Measurements from ENCODE around the gene TRIO. TPM values are rescaled to one million over a fixed set of nuclear protein-coding genes. Genes with fewer than 3 reads are reported as not detected.

Gene TRIO
- total RNA-seq, 1 donor from 2014 or later: 163 TPM

GRCh38 chr5:14475045-14475444, 331.9 kb downstream of the TRIO start:
- Mint-ChIP-seq H3K27ac (no peak overlapping the region), H3K36me3 (ENCODE audit: insufficient read depth) (peaks cover 30% of the 10 kb centered on the region), H3K9me3 (ENCODE audit: low read depth) (no peaks in the 10 kb centered on the region), H3K27me3 (no peaks in the 10 kb centered on the region), H3K4me3 (ENCODE audit: low read depth) (no peak overlapping the region), H3K4me1 (ENCODE audit: low read depth) (no peaks in the 10 kb centered on the region)
- no peak for DNase-seq (ENCODE audit: low spot score, unreplicated experiment)
- TF ChIP-seq, protein P1, sequence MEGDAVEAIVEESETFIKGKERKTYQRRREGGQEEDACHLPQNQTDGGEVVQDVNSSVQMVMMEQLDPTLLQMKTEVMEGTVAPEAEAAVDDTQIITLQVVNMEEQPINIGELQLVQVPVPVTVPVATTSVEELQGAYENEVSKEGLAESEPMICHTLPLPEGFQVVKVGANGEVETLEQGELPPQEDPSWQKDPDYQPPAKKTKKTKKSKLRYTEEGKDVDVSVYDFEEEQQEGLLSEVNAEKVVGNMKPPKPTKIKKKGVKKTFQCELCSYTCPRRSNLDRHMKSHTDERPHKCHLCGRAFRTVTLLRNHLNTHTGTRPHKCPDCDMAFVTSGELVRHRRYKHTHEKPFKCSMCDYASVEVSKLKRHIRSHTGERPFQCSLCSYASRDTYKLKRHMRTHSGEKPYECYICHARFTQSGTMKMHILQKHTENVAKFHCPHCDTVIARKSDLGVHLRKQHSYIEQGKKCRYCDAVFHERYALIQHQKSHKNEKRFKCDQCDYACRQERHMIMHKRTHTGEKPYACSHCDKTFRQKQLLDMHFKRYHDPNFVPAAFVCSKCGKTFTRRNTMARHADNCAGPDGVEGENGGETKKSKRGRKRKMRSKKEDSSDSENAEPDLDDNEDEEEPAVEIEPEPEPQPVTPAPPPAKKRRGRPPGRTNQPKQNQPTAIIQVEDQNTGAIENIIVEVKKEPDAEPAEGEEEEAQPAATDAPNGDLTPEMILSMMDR (IDR thresholded peaks at IDR 0.05; ENCODE audit: unreplicated experiment): no peak

DNA sequence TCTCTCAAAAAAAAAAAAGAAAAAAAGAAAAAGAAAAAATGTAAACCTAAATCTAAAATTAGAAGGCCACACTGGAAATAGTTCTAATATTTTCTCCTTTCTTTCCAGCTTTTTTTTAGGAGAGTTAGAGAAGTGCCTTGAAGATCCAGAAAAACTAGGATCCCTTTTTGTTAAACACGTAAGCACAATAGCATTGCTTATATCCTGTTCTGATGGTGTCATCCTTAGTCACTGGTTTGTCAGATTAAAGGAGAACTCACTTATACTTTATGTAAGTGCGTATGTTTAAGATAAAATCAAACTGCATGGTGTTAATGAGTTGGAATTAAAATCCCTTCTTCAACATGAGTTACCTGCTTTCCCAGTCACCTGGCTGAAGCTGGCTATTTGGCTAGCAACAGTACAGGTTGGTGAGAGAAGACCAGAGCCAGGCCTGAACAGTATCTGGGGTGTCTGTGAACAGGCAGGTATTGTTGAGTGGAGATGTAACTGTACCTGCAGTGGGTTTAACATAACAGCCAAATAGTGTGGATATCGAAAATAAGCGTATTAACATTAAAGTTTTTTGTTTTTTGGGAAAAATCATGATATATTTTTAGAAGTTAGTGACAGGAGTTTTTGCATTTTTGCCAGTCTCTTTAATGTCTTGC, 333.8 kb downstream of the TRIO start:
- Mint-ChIP-seq H3K27ac (no peak overlapping the region), H3K36me3 (ENCODE audit: insufficient read depth) (peaks cover 28% of the 10 kb centered on the region), H3K4me1 (ENCODE audit: low read depth) (peaks cover 2% of the 10 kb centered on the region), H3K9me3 (ENCODE audit: low read depth) (no peaks in the 10 kb centered on the region), H3K27me3 (no peaks in the 10 kb centered on the region), H3K4me3 (ENCODE audit: low read depth) (no peak overlapping the region)
- DNase-seq (ENCODE audit: low spot score, unreplicated experiment): no peak
- TF ChIP-seq, protein P1 (IDR thresholded peaks at IDR 0.05; ENCODE audit: unreplicated experiment): no peak

GRCh38 chr5:14479143-14479696, 336.1 kb downstream of the TRIO start:
- TF ChIP-seq, protein P1 (IDR thresholded peaks at IDR 0.05; ENCODE audit: unreplicated experiment): no peak
- peaks cover 2% of the 10 kb centered on the region for H3K4me1 Mint-ChIP-seq (ENCODE audit: low read depth)
- H3K9me3 Mint-ChIP-seq (ENCODE audit: low read depth): no peaks in the 10 kb centered on the region
- peaks cover 32% of the 10 kb centered on the region for H3K36me3 Mint-ChIP-seq (ENCODE audit: insufficient read depth)
- no peak overlapping the region for H3K27ac Mint-ChIP-seq
- no peaks in the 10 kb centered on the region for H3K27me3 Mint-ChIP-seq
- H3K4me3 Mint-ChIP-seq (ENCODE audit: low read depth): no peak overlapping the region
- no peak for DNase-seq (ENCODE audit: low spot score, unreplicated experiment)

DNA sequence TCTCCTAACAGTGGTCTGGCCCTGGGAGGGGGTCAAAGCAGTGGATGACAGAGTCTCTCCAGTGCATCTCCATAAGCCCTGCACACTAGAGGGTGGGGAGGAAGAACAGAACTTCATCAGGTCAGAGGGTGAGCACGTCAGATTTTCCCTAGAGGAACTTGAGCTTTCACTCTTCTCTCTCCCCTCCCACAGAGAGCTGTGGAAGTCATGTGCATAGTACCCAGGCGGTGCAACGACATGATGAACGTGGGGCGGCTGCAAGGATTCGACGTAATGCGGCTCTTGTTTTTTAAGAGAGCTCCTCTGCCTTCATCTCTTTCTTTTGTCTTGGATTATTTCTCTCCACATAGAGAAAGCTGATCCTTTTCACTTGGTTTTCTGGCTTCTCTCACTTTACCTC, 338.2 kb downstream of the TRIO start:
- Mint-ChIP-seq H3K9me3 (ENCODE audit: low read depth) (no peaks in the 10 kb centered on the region), H3K27ac (no peak overlapping the region), H3K4me1 (ENCODE audit: low read depth) (peaks cover 2% of the 10 kb centered on the region), H3K36me3 (ENCODE audit: insufficient read depth) (peaks cover 43% of the 10 kb centered on the region), H3K27me3 (no peaks in the 10 kb centered on the region), H3K4me3 (ENCODE audit: low read depth) (no peak overlapping the region)
- TF ChIP-seq, protein P1 (IDR thresholded peaks at IDR 0.05; ENCODE audit: unreplicated experiment): no peak
- no peak for DNase-seq (ENCODE audit: low spot score, unreplicated experiment)

DNA sequence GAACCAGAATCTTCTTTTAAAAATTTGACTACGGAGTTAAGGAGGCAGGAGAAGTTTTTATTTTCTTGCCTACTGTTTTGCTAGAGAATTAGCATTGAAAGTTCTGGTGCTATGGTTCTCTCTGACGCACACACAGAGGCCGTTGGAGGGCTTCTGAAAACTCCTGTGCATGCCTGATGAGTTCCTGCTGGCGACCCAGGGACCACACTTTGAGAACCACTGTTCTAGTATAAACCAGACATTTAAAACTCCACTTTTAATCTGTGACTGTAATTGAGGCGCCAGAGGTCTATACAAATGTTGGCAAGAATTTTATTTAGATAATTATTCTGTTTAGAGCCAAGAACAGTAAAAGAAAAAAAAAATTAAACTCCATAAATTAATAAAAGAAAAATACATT, 338.9 kb downstream of the TRIO start:
- DNase-seq (ENCODE audit: low spot score, unreplicated experiment): no peak
- TF ChIP-seq, protein P1 (IDR thresholded peaks at IDR 0.05; ENCODE audit: unreplicated experiment): no peak
- Mint-ChIP-seq H3K4me1 (ENCODE audit: low read depth) (peaks cover 2% of the 10 kb centered on the region), H3K27me3 (no peaks in the 10 kb centered on the region), H3K9me3 (ENCODE audit: low read depth) (no peaks in the 10 kb centered on the region), H3K27ac (no peak overlapping the region), H3K4me3 (ENCODE audit: low read depth) (no peak overlapping the region), H3K36me3 (ENCODE audit: insufficient read depth) (peaks cover 43% of the 10 kb centered on the region)

All from progenitor cell of endocrine pancreas (in vitro differentiated cells).